GM06990 (cell line): Measurements from ENCODE around the gene MEF2A.

Source experiments
- DNase-seq: peaks from one replicate; pipeline ENCODE4 v3.0.0-alpha.2; 2011; ENCODE audit not compliant: insufficient read length; ENCODE audit errors: extremely low read depth
- H3K27me3 ChIP-seq: replicated peaks from 2 replicates; pipeline ENCODE4 v1.6.0; 2011; ENCODE audit warnings: low read length; ENCODE audit not compliant: control insufficient read depth, insufficient read depth
- H3K36me3 ChIP-seq: 2 replicates; pipeline ENCODE4 v1.5.1; 2011; ENCODE audit warnings: low read length; ENCODE audit not compliant: control insufficient read depth, insufficient read depth
- H3K4me3 ChIP-seq: replicated peaks from 2 replicates; pipeline ENCODE4 v1.5.1; 2011; ENCODE audit warnings: low read depth, mild to moderate bottlenecking, control low read depth, low read length
- TF ChIP-seq, protein P1 (sequence below): IDR thresholded peaks from 2 replicates; pipeline ENCODE4 v1.5.1; 2011; ENCODE audit warnings: low read length, control low read depth, mild to moderate bottlenecking, inconsistent platforms; ENCODE audit not compliant: insufficient read depth, poor library complexity, severe bottlenecking

MEF2A gene

DNA sequence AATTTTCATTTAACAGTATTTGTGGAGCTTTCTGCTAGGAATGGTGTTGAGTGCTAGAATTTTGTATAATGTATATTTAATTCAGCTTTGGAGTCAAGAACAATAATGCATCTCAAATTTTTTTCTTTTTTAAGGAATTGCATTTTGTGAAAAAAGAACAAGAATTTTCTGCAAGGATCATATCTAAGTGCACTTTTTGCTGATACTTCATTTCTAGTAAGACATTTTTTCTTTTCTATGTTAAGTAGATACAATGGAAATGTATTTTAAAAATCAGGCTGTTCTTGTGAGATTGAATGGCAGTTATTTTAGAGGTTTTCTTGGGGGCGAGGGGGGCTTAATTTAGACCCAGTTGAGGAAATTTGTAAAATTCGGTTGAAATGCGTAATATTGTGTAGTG lies 32.5 kb downstream of the MEF2A start:
- no peaks in the 10 kb centered on the region for H3K27me3 ChIP-seq
- H3K4me3 ChIP-seq = no peak overlapping the region
- TF ChIP-seq, protein P1, sequence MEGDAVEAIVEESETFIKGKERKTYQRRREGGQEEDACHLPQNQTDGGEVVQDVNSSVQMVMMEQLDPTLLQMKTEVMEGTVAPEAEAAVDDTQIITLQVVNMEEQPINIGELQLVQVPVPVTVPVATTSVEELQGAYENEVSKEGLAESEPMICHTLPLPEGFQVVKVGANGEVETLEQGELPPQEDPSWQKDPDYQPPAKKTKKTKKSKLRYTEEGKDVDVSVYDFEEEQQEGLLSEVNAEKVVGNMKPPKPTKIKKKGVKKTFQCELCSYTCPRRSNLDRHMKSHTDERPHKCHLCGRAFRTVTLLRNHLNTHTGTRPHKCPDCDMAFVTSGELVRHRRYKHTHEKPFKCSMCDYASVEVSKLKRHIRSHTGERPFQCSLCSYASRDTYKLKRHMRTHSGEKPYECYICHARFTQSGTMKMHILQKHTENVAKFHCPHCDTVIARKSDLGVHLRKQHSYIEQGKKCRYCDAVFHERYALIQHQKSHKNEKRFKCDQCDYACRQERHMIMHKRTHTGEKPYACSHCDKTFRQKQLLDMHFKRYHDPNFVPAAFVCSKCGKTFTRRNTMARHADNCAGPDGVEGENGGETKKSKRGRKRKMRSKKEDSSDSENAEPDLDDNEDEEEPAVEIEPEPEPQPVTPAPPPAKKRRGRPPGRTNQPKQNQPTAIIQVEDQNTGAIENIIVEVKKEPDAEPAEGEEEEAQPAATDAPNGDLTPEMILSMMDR = no peak
- peaks cover 4% of the 10 kb centered on the region for H3K36me3 ChIP-seq
- no peak for DNase-seq

DNA sequence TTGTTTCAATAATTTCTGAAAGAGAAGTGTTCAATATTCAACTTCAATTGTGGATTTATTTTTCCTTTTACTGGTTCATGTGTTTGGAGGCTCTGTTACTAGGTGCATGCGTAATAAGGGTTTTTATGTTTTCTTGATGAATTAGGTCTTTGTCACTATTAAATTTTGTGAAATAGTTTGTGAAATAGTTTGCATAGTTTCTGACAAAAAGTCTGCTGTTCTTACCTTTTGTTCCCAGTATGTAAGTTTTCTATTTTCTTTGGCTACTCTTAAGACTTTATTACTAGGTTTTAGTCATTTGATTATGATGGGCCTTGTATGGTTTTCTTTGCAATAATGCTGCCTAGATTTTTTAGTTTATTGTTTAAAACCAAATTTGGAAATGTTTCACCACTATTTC lies 38.0 kb downstream of the MEF2A start:
- TF ChIP-seq, protein P1 = no peak
- Histone ChIP-seq H3K27me3 (no peaks in the 10 kb centered on the region), H3K4me3 (no peak overlapping the region), H3K36me3 (peaks cover 4% of the 10 kb centered on the region)
- no peak for DNase-seq

DNA sequence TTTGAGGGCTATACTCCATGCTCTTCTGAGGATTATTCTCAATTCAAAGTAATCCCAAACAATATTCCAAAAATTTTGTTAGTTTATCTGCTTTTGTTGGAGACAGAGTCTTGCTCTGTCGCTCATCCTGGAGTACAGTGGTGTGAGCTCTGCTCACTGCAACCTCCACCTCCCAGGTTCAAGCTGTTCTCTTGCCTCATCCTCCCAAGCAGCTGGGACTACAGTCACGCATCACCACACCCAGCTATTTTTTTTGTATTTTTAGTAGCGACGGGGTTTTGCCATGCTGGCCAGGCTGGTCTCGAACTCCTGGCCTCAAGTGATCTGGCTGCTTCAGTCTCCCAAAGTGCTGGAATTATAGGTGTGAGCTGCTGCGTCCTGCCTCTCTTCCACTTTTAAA lies 39.1 kb downstream of the MEF2A start:
- TF ChIP-seq, protein P1 = no peak
- Histone ChIP-seq H3K4me3 (no peak overlapping the region), H3K36me3 (peaks cover 4% of the 10 kb centered on the region), H3K27me3 (no peaks in the 10 kb centered on the region)
- no peak for DNase-seq

DNA sequence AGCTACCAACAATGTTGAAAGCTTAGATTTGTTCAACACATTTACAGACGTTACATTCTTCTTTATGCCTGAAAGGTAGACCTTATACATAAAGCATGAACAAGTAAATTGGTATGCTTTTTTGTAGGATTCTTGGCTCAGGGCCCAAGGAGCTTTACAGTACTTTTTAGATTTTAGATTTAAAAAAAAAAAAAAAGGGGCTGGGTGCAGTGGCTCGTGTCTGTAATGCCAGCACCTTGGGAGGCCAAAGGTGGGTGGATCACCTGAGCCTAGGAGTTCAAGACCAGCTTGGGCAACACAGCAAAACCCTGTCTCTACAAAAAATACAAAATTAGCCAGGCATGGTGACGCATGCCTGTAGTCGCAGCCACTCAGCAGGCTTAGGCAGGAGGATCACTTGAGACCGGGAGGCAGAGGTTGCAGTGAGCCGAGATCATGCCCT lies 39.7 kb downstream of the MEF2A start:
- Histone ChIP-seq H3K4me3 (no peak overlapping the region), H3K27me3 (no peaks in the 10 kb centered on the region), H3K36me3 (peaks cover 4% of the 10 kb centered on the region)
- TF ChIP-seq, protein P1 = no peak
- DNase-seq = no peak

DNA sequence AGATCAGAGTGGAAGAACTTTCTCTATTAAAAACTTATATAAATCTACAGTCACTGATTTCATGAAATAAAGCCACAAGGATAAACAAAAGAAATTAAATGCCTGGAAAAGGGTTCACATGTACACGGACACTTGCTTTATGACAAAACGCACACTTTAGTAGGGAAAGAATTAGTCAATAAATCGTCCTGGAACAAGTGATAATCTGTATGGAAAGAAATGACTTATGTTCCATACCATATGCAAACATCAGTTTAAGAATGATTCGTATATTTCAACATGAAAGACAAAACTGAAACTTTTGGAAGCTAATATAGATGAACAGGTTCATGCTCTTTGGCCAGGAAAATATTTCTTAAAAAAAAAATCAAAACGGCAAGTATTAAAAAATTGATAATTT lies 40.2 kb downstream of the MEF2A start:
- no peak overlapping the region for H3K4me3 ChIP-seq
- H3K27me3 ChIP-seq = no peaks in the 10 kb centered on the region
- TF ChIP-seq, protein P1 = no peak
- no peak for DNase-seq
- peaks cover 4% of the 10 kb centered on the region for H3K36me3 ChIP-seq

DNA sequence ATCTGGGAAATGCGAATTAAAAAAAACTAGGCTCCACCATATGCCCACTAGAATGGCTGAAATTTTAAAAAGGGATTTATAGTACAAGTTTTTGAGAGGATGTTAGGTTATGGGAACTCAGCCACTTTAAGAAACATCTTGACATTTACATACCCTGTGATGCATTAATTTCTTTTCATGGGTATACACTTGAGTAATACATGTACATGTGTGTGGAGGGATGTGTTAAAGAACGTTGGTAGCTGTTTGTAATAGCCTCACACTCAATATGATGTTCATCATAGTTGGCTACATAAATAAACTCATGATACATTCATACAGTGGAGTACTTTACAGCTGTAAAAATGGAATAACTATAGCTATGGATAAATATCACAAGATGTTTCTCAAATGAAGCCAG lies 40.9 kb downstream of the MEF2A start:
- peaks cover 4% of the 10 kb centered on the region for H3K36me3 ChIP-seq
- no peak overlapping the region for H3K4me3 ChIP-seq
- no peaks in the 10 kb centered on the region for H3K27me3 ChIP-seq
- no peak for DNase-seq
- TF ChIP-seq, protein P1 = no peak
